K562 (cell line): ENCODE measurements around the gene EPB41L4A. TPM values are rescaled to one million over a fixed set of nuclear protein-coding genes. Genes with fewer than 3 reads are reported as not detected.

ENCODE experiments used
- ATAC-seq: fragments of 200-7000 bp; cut with Tn5 transposase; 3 replicates; pipeline ENCODE4 v1.9.1; 2020; ENCODE audit warnings: moderate library complexity
- BruUV-seq: library from RNA; stranded (reverse); fragments of 400-500 nt; replicated peaks from 2 replicates; lab custom pipeline; 2021; lab: Mats Ljungman, UMichigan
- CTCF ChIA-PET: fragments of 300-600 bp; formaldehyde crosslinking; extraction: SDS; loops from one replicate; lab custom pipeline; 2021; ENCODE audit warnings: low intra/inter-chr PET ratio; lab: Yijun Ruan, JAX
- POLR2A ChIA-PET: fragments of 300-600, 350-650 bp; sonication (Branson Sonifier 250); formaldehyde crosslinking; extraction: SDS; loops from one replicate; lab custom pipeline; 2021; ENCODE audit warnings: antibody characterized with exemption, inconsistent platforms; lab: Yijun Ruan, JAX
- DNase-seq, 4 experiments: peaks; one replicate each; pipeline versions ENCODE4 v3.0.0 to v3.0.0-alpha.2; 2011 to 2018; ENCODE audit warnings: low spot score in 3 of 4, mixed read lengths in 3 of 4; ENCODE audit errors: extremely low read depth in 1 of 4
- FAIRE-seq: peaks from 2 replicates; lab custom pipeline; 2011; peaks lifted over from hg19 to GRCh38; lab: Jason Lieb, UNC
- H2AFZ ChIP-seq: 2 replicates; pipeline ENCODE4 v1.6.0; 2011; ENCODE audit warnings: low read depth, low read length, control low read depth, inconsistent platforms
- H3K27ac ChIP-seq: fragments of 200-600 bp; 3 replicates; pipeline ENCODE4 v1.8.0; 2011; ENCODE audit warnings: low read depth, mild to moderate bottlenecking, control low read depth, inconsistent platforms, low read length, moderate library complexity, mixed read lengths; ENCODE audit errors: extremely low read depth
- H3K27me3 ChIP-seq, 2 experiments: fragments of 300-600 bp in 1 of 2; 2 replicates in 1 of 2; 3 replicates in 1 of 2; pipeline versions ENCODE4 v1.6.0 to v1.8.0; 2011; ENCODE audit warnings: inconsistent platforms in 2 of 2, low read length in 2 of 2, mild to moderate bottlenecking in 1 of 2, mixed read lengths in 1 of 2, moderate library complexity in 1 of 2; ENCODE audit not compliant: control insufficient read depth in 2 of 2, insufficient read depth in 2 of 2
- H3K36me3 ChIP-seq: fragments of 300-600 bp; 3 replicates; pipeline ENCODE4 v1.8.0; 2011; ENCODE audit warnings: mild to moderate bottlenecking, low read length, inconsistent platforms; ENCODE audit not compliant: control insufficient read depth, insufficient read depth
- H3K4me1 ChIP-seq, 2 experiments: fragments of 200-600 bp in 1 of 2; replicated peaks in 1 of 2; 2 replicates in 1 of 2; 3 replicates in 1 of 2; pipeline versions ENCODE4 v1.5.1 to v1.8.0; 2011; ENCODE audit warnings: inconsistent platforms in 2 of 2, low read length in 2 of 2, mild to moderate bottlenecking in 1 of 2, mixed read lengths in 1 of 2, moderate library complexity in 1 of 2; ENCODE audit not compliant: control insufficient read depth in 2 of 2, insufficient read depth in 2 of 2
- H3K4me2 ChIP-seq: 2 replicates; pipeline ENCODE4 v1.6.1; 2011; ENCODE audit warnings: low read length, control low read depth, inconsistent platforms, mixed read lengths; ENCODE audit not compliant: insufficient read depth
- H3K4me3 ChIP-seq: fragments of 200-600 bp; sonication (generic), shearing (Covaris generic); 2 replicates; pipeline ENCODE4 v1.5.1; 2016; ENCODE audit warnings: control low read depth, inconsistent platforms
- H3K79me2 ChIP-seq: fragments of 200-600 bp; 3 replicates; pipeline ENCODE4 v1.8.0; 2011; ENCODE audit warnings: low read length, inconsistent platforms; ENCODE audit not compliant: control insufficient read depth, insufficient read depth
- H3K9ac ChIP-seq, 2 experiments: 2 replicates each; pipeline versions ENCODE4 v1.6.0 to v1.6.1; 2011; ENCODE audit warnings: low read depth in 2 of 2, low read length in 2 of 2, control low read depth in 1 of 2, inconsistent platforms in 1 of 2, mild to moderate bottlenecking in 1 of 2, mixed read lengths in 1 of 2; ENCODE audit not compliant: insufficient read depth in 1 of 2
- H3K9me1 ChIP-seq: one replicate; pipeline ENCODE4 v1.6.0; 2011; ENCODE audit warnings: inconsistent platforms, mild to moderate bottlenecking, low read length, moderate library complexity; ENCODE audit not compliant: control insufficient read depth, insufficient read depth
- H3K9me3 ChIP-seq: replicated peaks from 2 replicates; pipeline ENCODE4 v1.5.1; 2011; ENCODE audit warnings: low read depth, low read length, inconsistent platforms; ENCODE audit not compliant: control insufficient read depth, insufficient read depth
- H4K20me1 ChIP-seq: replicated peaks from 2 replicates; pipeline ENCODE4 v1.6.1; 2011; ENCODE audit warnings: low read length, inconsistent platforms, mixed read lengths; ENCODE audit not compliant: control insufficient read depth, insufficient read depth
- ADNP ChIP-seq: fragments of 200-800 bp; sonication (Bioruptor generic); IDR thresholded peaks from 2 replicates; pipeline ENCODE4 v1.6.1; 2016; ENCODE audit warnings: missing genetic modification characterization, missing compliant biosample characterization
- E4F1 ChIP-seq: fragments of 250-450 bp; sonication (Bioruptor Pico); IDR thresholded peaks from 2 replicates; pipeline ENCODE4 v1.5.0; 2021; ENCODE audit warnings: mild to moderate bottlenecking, borderline replicate concordance
- HEY1 ChIP-seq: fragments of 250-450 bp; sonication (Bioruptor Pico); IDR thresholded peaks from 2 replicates; pipeline ENCODE4 v1.5.0; 2020; ENCODE audit warnings: mild to moderate bottlenecking, moderate library complexity, borderline replicate concordance
- HMGN3 ChIP-seq: IDR thresholded peaks from 2 replicates; pipeline ENCODE4 v1.6.1; 2011; ENCODE audit warnings: borderline replicate concordance, low read depth, mild to moderate bottlenecking, mixed read lengths, low read length; ENCODE audit not compliant: insufficient read length; ENCODE audit errors: extremely low read depth
- KDM1A ChIP-seq, 2 experiments: fragments of 450-650 bp; IDR thresholded peaks; 2 replicates each; pipeline ENCODE4 v1.6.1; 2016; ENCODE audit warnings: mild to moderate bottlenecking in 2 of 2
- LCOR ChIP-seq: sonication (generic); formaldehyde crosslinking; IDR thresholded peaks from 2 replicates; pipeline ENCODE4 v1.8.0; 2022; ENCODE audit warnings: mild to moderate bottlenecking, missing genetic modification reagents
- MECOM ChIP-seq: fragments of 250-450 bp; sonication (Bioruptor Pico); IDR thresholded peaks from 2 replicates; pipeline ENCODE4 v1.8.0; 2022; ENCODE audit warnings: inconsistent platforms
- PBX2 ChIP-seq, 2 experiments: IDR thresholded peaks in 1 of 2; conservative IDR thresholded peaks in 1 of 2; 2 replicates each; pipeline ENCODE4 v1.6.1; 2016; ENCODE audit warnings: low read depth in 2 of 2, mild to moderate bottlenecking in 1 of 2, missing compliant biosample characterization in 1 of 2, missing genetic modification characterization in 1 of 2, moderate library complexity in 1 of 2
- PRPF4 ChIP-seq: fragments of 200-400 bp; formaldehyde crosslinking; IDR thresholded peaks from one replicate; pipeline ENCODE4 v1.6.1; 2017; ENCODE audit warnings: low read length, low read depth, mild to moderate bottlenecking; ENCODE audit not compliant: insufficient read depth, poor library complexity, severe bottlenecking
- RB1 ChIP-seq: fragments of 450-650 bp; IDR thresholded peaks from 2 replicates; pipeline ENCODE4 v1.6.1; 2017; ENCODE audit warnings: low read depth, mild to moderate bottlenecking
- RBM17 ChIP-seq: fragments of 200-400 bp; formaldehyde crosslinking; IDR thresholded peaks from 2 replicates; pipeline ENCODE4 v1.6.1; 2017; ENCODE audit warnings: low read depth, mild to moderate bottlenecking, low read length, borderline replicate concordance
- SRSF1 ChIP-seq: fragments of 200-400 bp; formaldehyde crosslinking; IDR thresholded peaks from 2 replicates; pipeline ENCODE4 v1.6.1; 2017; ENCODE audit warnings: mild to moderate bottlenecking, low read depth, low read length, moderate library complexity
- THAP7 ChIP-seq: fragments of 250-450 bp; sonication (Bioruptor Pico); IDR thresholded peaks from 2 replicates; pipeline ENCODE4 v1.5.0; 2021
- TRIM24 ChIP-seq, 2 experiments: fragments of 450-650 bp; IDR thresholded peaks; 2 replicates each; pipeline ENCODE4 v1.6.1; 2016
- ZNF140 ChIP-seq: fragments of 250-450 bp; sonication (Bioruptor Pico); IDR thresholded peaks from 2 replicates; pipeline ENCODE4 v1.8.0; 2021; ENCODE audit warnings: moderate library complexity, mild to moderate bottlenecking, inconsistent platforms
- WGBS: fragments of 100-300 bp; shearing (Covaris generic); methylation state at CpG from one replicate; pipeline ENCODE4 v1.1.6; 2016; ENCODE audit warnings: low coverage, mixed read lengths; ENCODE audit not compliant: insufficient coverage; ENCODE audit errors: missing lambda C conversion rate; 5-methylcytosine and 5-hydroxymethylcytosine counted together
- in situ Hi-C: fragments of 300-500 bp; cut with MboI; formaldehyde crosslinking; loops from 4 replicates; pipeline ENCODE4 v1.15.0; 2018; ENCODE audit warnings: inconsistent platforms, mixed read lengths
- intact Hi-C: fragments of 100-400 bp; cut with micrococcal nuclease; formaldehyde crosslinking; loops from 2 replicates; pipeline ENCODE4 v1.14.2; 2022
- polyA plus RNA-seq, 8 experiments: library from polyadenylated mRNA; depleted of rRNA in 4 of 8; stranded (reverse) in 5 of 8; unstranded in 3 of 8; fragments of >200 nt; fragmentation: Nextera tagmentation in 2 of 8; fragmentation: Illumina TruSeq in 1 of 8; extraction: Ambion mirVana in 2 of 8; extraction: Trizol in 1 of 8; gene quantifications; 2 replicates each; pipeline versions ENCODE4 v1.2.1 to v1.2.3, GENCODE V29; 2011 to 2014; ENCODE audit warnings: inconsistent platforms in 1 of 8, missing spikeins in 1 of 8
- total RNA-seq, 7 experiments: library from RNA; depleted of rRNA in 6 of 7; stranded (reverse); fragments of >200 nt in 6 of 7; fragmentation: Illumina TruSeq in 2 of 7; extraction: Trizol in 2 of 7; gene quantifications; 2 replicates each; pipeline versions ENCODE4 v1.2.1 to v1.2.3, GENCODE V29; 2011 to 2021; ENCODE audit warnings: low replicate concordance in 1 of 7

Gene EPB41L4A
- total and polyA plus RNA-seq, 9 of the 15 experiments (the other 6 are each of a cell fraction or from before 2014, with no cell fraction given), result 0.04 to 0.35 (median 0.12) TPM; not detected in 3

GRCh38 chr5:112183103-112183711 is 235.9 kb downstream of the EPB41L4A start:
- ATAC-seq (no peak), DNase-seq (no peak), FAIRE-seq (no peak)
- H3K27me3 ChIP-seq, result peaks cover 0 to 4% of the 10 kb centered on the region in 2 experiments; a peak in 2 of 5 replicates
- H2AFZ ChIP-seq, result no peak overlapping the region
- WGBS, result 0% methylated on average over 8 of the region's 8 CpGs
- in situ Hi-C loops, result no loop called here
- CTCF ChIA-PET, result no interaction called here
- no peaks in the 10 kb centered on the region for H3K4me1 ChIP-seq
- no peaks in the 10 kb centered on the region for H4K20me1 ChIP-seq
- H3K36me3 ChIP-seq, result no peaks in the 10 kb centered on the region
- H3K9ac ChIP-seq, result no peak overlapping the region
- H3K9me1 ChIP-seq, result no peaks in the 10 kb centered on the region
- POLR2A ChIA-PET, result no interaction called here
- H3K4me3 ChIP-seq, result no peak overlapping the region
- no peaks in the 10 kb centered on the region for H3K9me3 ChIP-seq
- H3K79me2 ChIP-seq, result no peaks in the 10 kb centered on the region
- H3K27ac ChIP-seq, result no peak overlapping the region
- no TSS peak for BruUV-seq
- intact Hi-C loops, result no loop called here
- H3K4me2 ChIP-seq, result no peak overlapping the region
- TF ChIP-seq TRIM24 (IDR thresholded peaks at IDR 0.05) (no peak), KDM1A (IDR thresholded peaks at IDR 0.05) (0 out of 4 replicates have a peak, but pooled peaks of 1 of the 2 experiments have one; percentile 22), ADNP (tag) (no peak), RB1 (no peak), MECOM (CRISPR knock-in tag) (no peak), LCOR (CRISPR knock-in tag) (peak; percentile 34; the same call in 1 of the 2 replicates), THAP7 (CRISPR knock-in tag) (no peak), PRPF4 (no peak), PBX2 (CRISPR knock-in tag; IDR thresholded peaks at IDR 0.05; ENCODE audit: low read depth) (no peak), PBX2 (tag; conservative IDR thresholded peaks at IDR 0.05; ENCODE audit: low read depth) (peak; percentile 31; the same call in 1 of the 2 replicates), RBM17 (no peak), SRSF1 (no peak), ZNF140 (CRISPR knock-in tag) (no peak), E4F1 (no peak), HEY1 (CRISPR knock-in tag) (no peak), HMGN3 (no peak)
